RPMI8226 (cell line): ENCODE data around the gene CPNE9.
A peak's percentile ranks its signal among the peaks of the same experiment; 100 is the strongest.

ENCODE experiments used
- DNase-seq: peaks from one replicate; pipeline ENCODE4 v3.0.0-alpha.2; 2015

CPNE9 gene

DNA sequence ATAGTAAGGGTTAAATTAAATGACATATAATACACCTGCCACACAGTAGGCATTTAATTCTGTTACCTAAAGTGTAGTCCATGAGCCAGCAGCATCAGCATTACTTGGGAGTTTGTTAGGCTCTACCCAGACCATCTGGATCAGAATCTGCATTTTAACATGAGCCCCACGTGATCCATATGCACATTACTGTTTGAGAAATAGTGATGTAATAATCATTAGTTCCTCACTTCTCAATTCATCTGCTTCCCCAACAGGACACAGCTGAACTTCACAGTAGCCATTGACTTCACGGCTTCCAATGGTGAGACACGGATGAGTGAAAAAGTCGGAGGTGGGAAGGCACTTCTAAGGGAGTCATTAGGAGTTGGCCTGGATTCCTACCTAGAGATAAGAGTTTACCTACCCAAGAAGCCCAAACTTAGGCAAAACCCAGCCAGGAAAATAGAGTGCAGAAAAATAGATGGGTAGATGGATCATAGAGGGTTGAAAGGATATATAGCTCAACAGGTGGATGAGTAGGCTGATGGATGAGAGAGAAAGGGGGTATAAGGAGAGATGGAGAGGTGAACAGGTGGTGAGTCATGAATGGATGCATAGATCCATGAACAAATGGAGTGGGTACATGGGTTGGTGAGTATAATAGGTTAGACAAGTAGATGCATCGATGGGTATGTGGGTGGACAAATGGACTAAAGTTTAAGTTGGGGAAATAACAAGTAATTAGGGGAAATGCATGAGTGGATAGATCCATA is 13.3 kb downstream of the CPNE9 start:
- DNase-seq = no peak

- no peak for DNase-seq
Observed at GRCh38 chr3:9717563-9717962, 13.9 kb downstream of the CPNE9 start.

DNA sequence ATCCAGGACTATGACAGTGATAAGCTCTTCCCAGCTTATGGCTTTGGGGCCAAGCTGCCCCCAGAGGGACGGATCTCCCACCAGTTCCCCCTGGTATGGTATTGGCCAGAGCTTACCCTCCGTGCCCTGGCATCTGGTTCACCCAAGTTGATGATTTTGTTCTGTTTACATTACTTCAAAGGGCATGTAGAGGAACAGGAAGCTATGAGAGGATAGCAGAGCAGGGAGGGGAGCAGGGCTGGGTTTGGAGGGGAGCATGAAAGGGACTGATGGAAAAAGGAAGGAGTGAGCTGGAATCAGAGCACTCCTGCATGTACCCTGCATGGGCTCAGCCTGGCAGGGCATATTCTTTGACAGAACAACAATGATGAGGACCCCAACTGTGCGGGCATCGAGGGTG is 14.5 kb downstream of the CPNE9 start:
- DNase-seq = no peak

- no peak for DNase-seq
Observed at GRCh38 chr3:9721015-9721699, 17.5 kb downstream of the CPNE9 start.

GRCh38 chr3:9721700-9722060 is 18.0 kb downstream of the CPNE9 start:
- no peak for DNase-seq

DNA sequence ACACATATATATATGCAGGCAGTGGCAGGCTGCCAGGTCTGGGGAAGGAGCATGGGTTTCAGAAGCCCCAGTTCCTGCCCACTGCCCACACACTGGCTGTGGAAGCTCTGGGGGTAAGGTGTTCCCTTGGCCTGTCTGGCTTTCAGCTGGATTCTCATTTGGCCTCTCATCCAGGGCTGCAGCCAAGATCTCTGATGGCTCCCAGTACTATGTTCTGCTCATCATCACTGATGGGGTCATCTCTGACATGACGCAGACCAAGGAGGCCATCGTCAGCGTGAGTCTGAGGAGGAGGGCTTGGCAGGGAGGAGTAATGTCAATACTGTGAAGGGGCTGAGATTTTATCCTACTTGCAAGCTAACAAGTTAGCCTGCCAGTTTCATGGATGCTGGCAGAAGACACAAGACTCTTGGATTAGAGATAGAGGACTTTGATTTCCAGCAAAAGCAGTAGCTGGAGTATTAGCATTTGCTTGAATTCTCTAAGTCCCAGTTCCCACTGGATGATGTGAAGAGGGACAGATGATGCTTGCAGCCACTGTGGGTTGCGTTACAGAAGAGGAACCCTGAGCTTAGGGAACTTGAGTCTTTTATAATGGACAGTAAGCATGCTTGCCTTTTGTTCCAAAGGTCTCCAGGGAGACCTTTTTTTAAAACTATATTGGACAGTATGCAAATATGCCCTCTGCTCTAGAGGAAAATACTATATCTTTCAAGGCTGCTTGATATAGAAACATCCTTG is 22.3 kb downstream of the CPNE9 start:
- DNase-seq = no peak

DNA sequence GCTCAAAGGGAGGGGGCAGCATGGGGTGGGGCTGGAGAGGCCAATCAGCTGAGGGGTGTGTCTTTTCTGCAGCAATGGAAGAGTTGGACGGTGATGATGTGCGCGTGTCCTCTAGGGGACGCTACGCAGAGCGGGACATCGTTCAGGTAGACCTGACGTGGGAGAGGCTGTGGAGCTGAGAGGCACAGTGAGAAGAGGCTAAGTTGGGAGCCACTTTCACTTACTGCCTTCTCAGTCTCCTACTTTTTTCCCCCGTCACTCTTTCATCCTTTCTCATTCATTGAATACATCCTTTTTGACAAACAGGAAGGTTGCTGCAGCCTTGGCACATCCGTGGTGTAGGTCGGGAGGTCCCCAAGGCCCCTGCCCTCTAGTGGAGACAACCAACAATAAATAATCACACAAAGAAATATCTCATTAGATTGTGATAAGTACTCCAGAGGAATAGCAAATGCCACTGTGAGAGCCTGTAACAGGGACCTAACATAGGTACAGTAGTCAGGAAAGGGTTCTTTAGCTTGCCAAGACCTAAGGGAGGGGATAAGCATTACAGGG is 23.5 kb downstream of the CPNE9 start:
- peak; percentile 61 for DNase-seq

DNA sequence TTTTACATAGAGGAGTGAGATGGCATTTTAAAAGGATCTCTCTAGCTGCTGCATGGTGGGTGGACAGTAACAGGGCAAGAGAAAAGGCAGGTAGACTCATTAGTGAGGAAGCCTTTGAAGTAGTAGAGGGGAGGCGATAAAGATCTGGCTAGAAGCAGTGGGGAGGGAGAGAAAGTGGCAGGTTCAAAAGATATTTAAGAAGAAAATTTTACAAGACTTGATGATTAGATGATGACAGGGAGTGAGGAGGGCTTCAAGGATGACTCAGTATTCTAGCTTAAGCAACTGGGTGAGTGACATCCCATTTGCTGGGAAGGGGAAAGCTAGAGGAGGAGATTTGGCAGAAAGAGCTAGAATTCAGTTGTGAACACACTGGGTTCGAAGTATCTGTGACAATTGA is 24.1 kb downstream of the CPNE9 start:
- DNase-seq = no peak

GRCh38 chr3:9729419-9729818 is 25.8 kb downstream of the CPNE9 start:
- no peak for DNase-seq

DNA sequence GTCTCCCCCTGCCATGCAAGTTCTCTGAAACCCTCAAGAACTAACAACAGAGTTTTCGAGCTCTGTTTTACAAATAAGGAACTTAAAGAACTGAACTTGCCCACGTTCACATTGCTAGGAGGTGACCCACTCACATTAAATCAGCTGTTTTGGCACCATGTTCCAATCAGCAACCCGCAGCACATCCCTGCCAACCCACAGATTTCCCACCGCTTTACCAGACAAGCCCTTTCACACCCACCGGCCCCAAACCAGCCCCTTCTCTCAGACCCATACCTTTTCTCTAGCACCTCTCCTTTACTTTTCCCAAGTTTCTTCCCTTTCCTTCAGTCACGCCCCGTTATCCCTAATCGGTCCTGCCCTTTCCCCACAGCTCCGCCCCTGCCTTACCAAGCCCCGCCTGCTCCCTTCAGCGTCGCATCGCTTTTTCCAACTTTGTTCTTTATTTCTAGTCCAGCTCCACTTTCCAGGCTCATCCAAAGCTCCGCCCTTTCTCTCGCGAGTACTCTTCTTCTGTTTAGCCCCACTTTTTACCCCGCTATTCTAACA is 27.1 kb downstream of the CPNE9 start:
- DNase-seq = no peak

GRCh38 chr3:9731206-9732079 is 27.8 kb downstream of the CPNE9 start, which contains the start of gene BRPF1:
TSS of gene BRPF1 (plus strand) at chr3:9731735. CDS start at chr3:9734141, 2,406 bp downstream.
- DNase-seq = peak; percentile 99

DNA sequence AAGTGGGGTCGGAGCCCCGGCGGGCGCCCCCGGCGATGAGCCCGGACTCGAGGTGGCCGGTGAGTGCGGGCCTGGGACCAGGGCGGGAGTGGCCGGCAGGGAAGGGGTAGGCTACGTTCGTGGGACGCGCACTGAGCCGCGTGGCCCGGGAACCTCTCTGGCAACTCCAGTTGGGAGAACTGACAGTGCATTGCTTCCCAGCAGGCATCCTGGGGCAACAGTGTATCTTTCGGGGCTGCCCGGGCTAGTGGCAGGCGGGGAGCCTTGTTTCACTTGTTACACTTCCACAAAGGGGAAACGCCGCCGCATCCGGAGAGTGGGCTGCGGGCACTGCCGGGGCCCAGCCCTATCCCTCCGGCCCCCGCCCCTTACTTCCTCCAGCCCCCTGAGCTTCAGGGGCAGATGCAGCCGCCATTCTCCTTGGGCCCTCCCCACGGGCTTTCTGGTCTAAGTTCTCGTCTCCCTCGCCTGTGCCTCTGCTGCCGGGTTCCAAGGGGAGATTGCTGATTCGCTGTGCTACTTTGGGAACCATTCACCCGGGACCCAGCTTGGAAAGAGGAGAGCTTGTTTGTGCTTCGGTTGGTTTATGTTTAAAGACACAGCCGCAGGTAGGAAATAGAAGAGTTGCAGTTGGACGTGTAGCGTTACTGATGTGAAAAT is 28.6 kb downstream of the CPNE9 start:
- peak; percentile 13 for DNase-seq

GRCh38 chr3:9732740-9733115 is 29.1 kb downstream of the CPNE9 start:
- DNase-seq = no peak

- DNase-seq = no peak
Observed at GRCh38 chr3:9736831-9737230, 33.2 kb downstream of the CPNE9 start.

- no peak for DNase-seq
Observed at GRCh38 chr3:9739181-9739580, 35.5 kb downstream of the CPNE9 start.

GRCh38 chr3:9742560-9742959 is 38.9 kb downstream of the CPNE9 start:
- DNase-seq = no peak

GRCh38 chr3:9743548-9743947 is 39.9 kb downstream of the CPNE9 start:
- no peak for DNase-seq

DNA sequence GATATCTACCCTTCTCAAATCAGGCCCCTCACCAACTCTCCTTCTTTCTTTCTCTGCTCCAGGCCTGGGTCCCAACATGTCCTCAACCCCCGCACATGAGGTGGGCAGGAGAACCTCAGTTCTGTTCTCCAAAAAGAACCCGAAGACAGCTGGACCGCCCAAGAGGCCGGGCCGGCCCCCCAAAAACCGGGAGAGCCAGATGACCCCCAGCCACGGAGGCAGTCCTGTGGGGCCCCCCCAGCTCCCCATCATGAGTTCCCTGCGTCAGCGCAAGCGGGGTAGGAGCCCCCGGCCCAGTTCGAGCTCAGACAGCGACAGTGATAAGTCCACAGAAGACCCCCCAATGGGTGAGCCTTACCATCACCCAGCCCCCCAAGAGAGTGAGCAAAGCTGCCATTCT is 40.5 kb downstream of the CPNE9 start:
- DNase-seq = no peak

DNA sequence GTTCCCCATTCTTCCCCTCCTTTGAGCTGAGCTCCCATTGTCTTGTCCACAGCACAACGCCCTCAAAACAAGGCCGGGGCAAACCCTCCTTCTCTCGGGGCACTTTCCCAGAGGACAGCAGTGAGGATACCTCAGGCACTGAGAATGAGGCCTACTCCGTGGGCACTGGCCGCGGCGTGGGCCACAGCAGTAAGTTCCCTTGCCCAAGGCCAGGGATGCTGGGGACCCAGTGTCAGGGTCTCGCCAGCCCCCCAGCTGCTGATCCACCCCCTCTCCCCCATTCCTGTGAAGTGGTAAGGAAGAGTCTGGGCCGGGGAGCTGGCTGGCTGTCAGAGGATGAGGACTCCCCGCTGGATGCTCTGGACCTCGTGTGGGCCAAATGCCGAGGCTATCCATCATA is 41.9 kb downstream of the CPNE9 start:
- no peak for DNase-seq

- no peak for DNase-seq
Observed at GRCh38 chr3:9746330-9746729, 42.7 kb downstream of the CPNE9 start.

- DNase-seq = no peak
Observed at GRCh38 chr3:9747267-9747666, 43.6 kb downstream of the CPNE9 start.

- DNase-seq = no peak
Observed at GRCh38 chr3:9748031-9748430, 44.4 kb downstream of the CPNE9 start.
